Measurements from ENCODE around the gene DDX41. TPM values are rescaled to one million over a fixed set of nuclear protein-coding genes. Genes with fewer than 3 reads are reported as not detected.

The DDX41 gene
- total RNA-seq, 1 experiment from 2014 or later, result 137 TPM

DNA sequence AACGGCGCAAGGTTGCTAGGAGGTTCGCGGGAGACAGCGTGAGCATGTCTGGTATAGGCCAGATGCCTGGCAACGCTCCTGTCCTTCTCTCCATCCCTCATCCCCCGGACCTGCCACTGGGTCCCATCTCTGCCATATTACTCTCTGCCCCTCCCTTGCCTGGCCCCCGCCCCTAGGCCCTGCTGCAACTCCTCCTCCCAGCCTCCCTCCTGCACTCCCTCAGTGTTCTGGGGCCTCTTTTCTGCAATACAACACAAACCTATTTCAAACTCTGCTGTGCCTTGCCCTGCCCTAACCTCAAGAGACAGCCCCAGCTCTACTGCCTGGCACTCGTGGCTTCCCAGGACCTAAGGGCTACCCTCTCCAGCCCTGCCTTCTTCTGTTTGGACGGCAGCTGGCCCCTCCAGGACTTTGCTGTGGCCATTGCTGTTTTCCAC is 34.4 kb downstream of the DDX41 start:
- TF ChIP-seq, protein P1, sequence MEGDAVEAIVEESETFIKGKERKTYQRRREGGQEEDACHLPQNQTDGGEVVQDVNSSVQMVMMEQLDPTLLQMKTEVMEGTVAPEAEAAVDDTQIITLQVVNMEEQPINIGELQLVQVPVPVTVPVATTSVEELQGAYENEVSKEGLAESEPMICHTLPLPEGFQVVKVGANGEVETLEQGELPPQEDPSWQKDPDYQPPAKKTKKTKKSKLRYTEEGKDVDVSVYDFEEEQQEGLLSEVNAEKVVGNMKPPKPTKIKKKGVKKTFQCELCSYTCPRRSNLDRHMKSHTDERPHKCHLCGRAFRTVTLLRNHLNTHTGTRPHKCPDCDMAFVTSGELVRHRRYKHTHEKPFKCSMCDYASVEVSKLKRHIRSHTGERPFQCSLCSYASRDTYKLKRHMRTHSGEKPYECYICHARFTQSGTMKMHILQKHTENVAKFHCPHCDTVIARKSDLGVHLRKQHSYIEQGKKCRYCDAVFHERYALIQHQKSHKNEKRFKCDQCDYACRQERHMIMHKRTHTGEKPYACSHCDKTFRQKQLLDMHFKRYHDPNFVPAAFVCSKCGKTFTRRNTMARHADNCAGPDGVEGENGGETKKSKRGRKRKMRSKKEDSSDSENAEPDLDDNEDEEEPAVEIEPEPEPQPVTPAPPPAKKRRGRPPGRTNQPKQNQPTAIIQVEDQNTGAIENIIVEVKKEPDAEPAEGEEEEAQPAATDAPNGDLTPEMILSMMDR (IDR thresholded peaks at IDR 0.05; ENCODE audit: insufficient read depth in 1 of 2, low read depth in 1 of 2, low read length in 1 of 2, severe bottlenecking in 1 of 2, unreplicated experiment in 1 of 2), result no peak
- no peaks in the 10 kb centered on the region for H3K36me3 ChIP-seq (ENCODE audit: control insufficient read depth, insufficient read depth, low read length)
- Mint-ChIP-seq H3K4me3 (ENCODE audit: unreplicated experiment) (no peak overlapping the region), H3K27me3 (ENCODE audit: insufficient read depth, unreplicated experiment) (no peaks in the 10 kb centered on the region), H3K36me3 (ENCODE audit: insufficient read depth, unreplicated experiment) (peaks cover 38% of the 10 kb centered on the region), H3K9me3 (ENCODE audit: unreplicated experiment) (no peaks in the 10 kb centered on the region), H3K4me1 (ENCODE audit: low read depth, unreplicated experiment) (peaks cover 16% of the 10 kb centered on the region), H3K27ac (ENCODE audit: unreplicated experiment) (no peak overlapping the region)
- POLR2A ChIA-PET, result no interaction called here
- no peaks in the 10 kb centered on the region for H3K9me3 ChIP-seq
- H3K27me3 ChIP-seq (replicated peaks; ENCODE audit: control insufficient read depth, insufficient read depth, low read length), result no peaks in the 10 kb centered on the region
- no peaks in the 10 kb centered on the region for H3K4me1 ChIP-seq
- intact Hi-C loops (cut with micrococcal nuclease; ENCODE audit: unreplicated experiment), result no loop called here
- CTCF ChIA-PET, result no interaction called here
- no TSS peak for BruUV-seq (replicated peaks)
- H3K4me3 ChIP-seq (ENCODE audit: low read depth, low read length), result no peak overlapping the region
- no peak for DNase-seq

DNA sequence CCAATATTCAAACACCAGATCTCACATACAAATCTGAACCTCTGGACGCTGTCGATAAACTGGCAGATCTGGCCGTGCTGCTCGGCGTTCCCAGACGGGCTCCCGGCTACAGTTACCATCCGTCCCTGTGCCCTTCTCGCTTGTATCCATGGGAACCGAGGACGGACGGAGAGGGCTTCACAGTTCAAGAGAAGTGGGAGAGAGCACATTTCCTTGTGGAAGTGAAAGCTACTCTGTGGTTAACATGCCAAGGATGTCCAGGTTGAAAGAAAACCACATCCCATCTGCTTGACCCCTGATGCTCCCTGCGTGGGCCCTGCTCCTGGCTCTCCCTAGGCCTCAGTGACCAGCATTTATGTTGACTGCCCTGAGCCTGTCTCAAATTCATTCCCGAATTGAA is 37.0 kb downstream of the DDX41 start:
- BruUV-seq (replicated peaks), result no TSS peak
- ChIA-PET POLR2A (no interaction called here), CTCF (interaction anchor here (1.0 kb wide), 1 partner anchor 18 kb away, joined by 3 read pairs; the partner anchor contains the start of gene PDLIM7)
- H3K9me3 Mint-ChIP-seq (ENCODE audit: unreplicated experiment), result no peaks in the 10 kb centered on the region
- H3K4me3 ChIP-seq (ENCODE audit: low read depth, low read length), result no peak overlapping the region
- H3K36me3 Mint-ChIP-seq (ENCODE audit: insufficient read depth, unreplicated experiment), result peaks cover 32% of the 10 kb centered on the region
- peak overlapping the region; percentile 95 for H3K27ac Mint-ChIP-seq (ENCODE audit: unreplicated experiment)
- H3K4me3 Mint-ChIP-seq (ENCODE audit: unreplicated experiment), result no peak overlapping the region
- TF ChIP-seq, protein P1 (IDR thresholded peaks at IDR 0.05; ENCODE audit: insufficient read depth in 1 of 2, low read depth in 1 of 2, low read length in 1 of 2, severe bottlenecking in 1 of 2, unreplicated experiment in 1 of 2), result no peak
- H3K4me1 ChIP-seq, result no peaks in the 10 kb centered on the region
- no peaks in the 10 kb centered on the region for H3K36me3 ChIP-seq (ENCODE audit: control insufficient read depth, insufficient read depth, low read length)
- no peaks in the 10 kb centered on the region for H3K9me3 ChIP-seq
- DNase-seq, result no peak
- no peaks in the 10 kb centered on the region for H3K27me3 Mint-ChIP-seq (ENCODE audit: insufficient read depth, unreplicated experiment)
- intact Hi-C loops (cut with micrococcal nuclease; ENCODE audit: unreplicated experiment), result no loop called here
- H3K27me3 ChIP-seq (replicated peaks; ENCODE audit: control insufficient read depth, insufficient read depth, low read length), result no peaks in the 10 kb centered on the region
- H3K4me1 Mint-ChIP-seq (ENCODE audit: low read depth, unreplicated experiment), result peaks cover 23% of the 10 kb centered on the region

DNA sequence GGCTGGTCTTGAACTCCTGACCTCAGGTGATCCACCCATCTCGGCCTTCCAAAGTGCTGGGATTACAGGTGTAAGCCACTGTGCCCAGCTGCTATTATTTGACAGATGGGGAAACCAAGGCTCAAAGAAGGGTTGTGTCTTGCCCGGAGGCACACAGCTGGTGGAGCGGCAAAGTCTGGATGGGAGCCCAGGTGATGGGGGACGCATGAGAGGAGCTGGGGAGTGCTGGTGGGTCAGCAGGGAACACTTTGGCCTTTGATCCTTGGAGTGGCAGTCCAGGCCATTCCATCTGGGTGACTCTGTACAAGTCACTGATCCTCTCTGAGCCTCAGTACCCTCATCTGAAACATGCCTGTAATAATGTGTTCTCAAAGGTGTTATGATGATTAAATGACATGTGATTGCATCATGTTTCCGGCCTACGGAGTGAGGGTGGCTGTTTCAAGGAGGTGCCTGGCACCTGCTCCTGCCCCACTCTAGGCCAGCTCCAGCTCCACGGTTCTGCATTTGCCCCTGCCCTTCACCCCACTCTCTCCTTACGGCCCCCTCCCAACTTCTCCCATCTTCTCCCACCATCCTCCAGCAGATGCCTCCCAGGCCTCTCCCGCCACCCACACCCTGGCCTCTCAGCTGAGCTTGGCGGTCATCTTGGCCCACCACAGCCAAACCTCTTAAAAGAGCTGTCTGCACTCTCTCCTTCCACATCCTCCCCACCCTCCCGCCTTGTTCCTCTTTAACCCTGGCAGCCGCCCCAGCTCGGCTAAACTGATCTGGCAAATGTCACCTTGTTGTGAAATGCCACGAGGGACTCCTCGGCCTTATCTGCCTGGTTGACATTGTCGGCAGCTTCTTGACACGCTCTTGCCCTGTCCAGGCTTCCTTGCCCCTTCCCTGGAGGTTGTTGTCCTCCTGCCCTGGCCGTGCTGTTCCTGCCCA is 37.8 kb downstream of the DDX41 start:
- H3K36me3 Mint-ChIP-seq (ENCODE audit: insufficient read depth, unreplicated experiment), result peaks cover 24% of the 10 kb centered on the region
- no TSS peak for BruUV-seq (replicated peaks)
- no peaks in the 10 kb centered on the region for H3K9me3 Mint-ChIP-seq (ENCODE audit: unreplicated experiment)
- TF ChIP-seq, protein P1 (IDR thresholded peaks at IDR 0.05; ENCODE audit: insufficient read depth in 1 of 2, low read depth in 1 of 2, low read length in 1 of 2, severe bottlenecking in 1 of 2, unreplicated experiment in 1 of 2), result no peak
- H3K9me3 ChIP-seq, result no peaks in the 10 kb centered on the region
- intact Hi-C loops (cut with micrococcal nuclease; ENCODE audit: unreplicated experiment), result no loop called here
- no peak overlapping the region for H3K4me3 Mint-ChIP-seq (ENCODE audit: unreplicated experiment)
- H3K27me3 Mint-ChIP-seq (ENCODE audit: insufficient read depth, unreplicated experiment), result no peaks in the 10 kb centered on the region
- no peaks in the 10 kb centered on the region for H3K36me3 ChIP-seq (ENCODE audit: control insufficient read depth, insufficient read depth, low read length)
- H3K27me3 ChIP-seq (replicated peaks; ENCODE audit: control insufficient read depth, insufficient read depth, low read length), result no peaks in the 10 kb centered on the region
- DNase-seq, result no peak
- ChIA-PET POLR2A (interaction anchor here (2.4 kb wide), 1 partner anchor 18 kb away, joined by 8 read pairs; the partner anchor contains the start of gene PDLIM7), CTCF (interaction anchor here (0.9 to 1.0 kb wide), 2 partner anchors 19 to 22 kb away, joined by 3 read pairs; partner anchors contain the start of gene PDLIM7)
- H3K27ac Mint-ChIP-seq (ENCODE audit: unreplicated experiment), result peak overlapping the region; percentile 95
- H3K4me1 ChIP-seq, result peaks cover 3% of the 10 kb centered on the region
- no peak overlapping the region for H3K4me3 ChIP-seq (ENCODE audit: low read depth, low read length)
- H3K4me1 Mint-ChIP-seq (ENCODE audit: low read depth, unreplicated experiment), result peaks cover 24% of the 10 kb centered on the region

All from Caco-2 (cell line).